Activated naive CD4-positive, alpha-beta T cell treated with anti-CD3 and anti-CD28 coated beads for 36 hours (primary cell): ENCODE data around the gene ENAH. TPM values are rescaled to one million over a fixed set of nuclear protein-coding genes. Genes with fewer than 3 reads are reported as not detected.
"Not testable (repeated sequence)": the region's sequence is repeated elsewhere in the genome, so short reads cannot be mapped to it uniquely, and the experiment has no call there.

Experiments used
- CTCF ChIA-PET: fragments of 350-600 bp; sonication (Branson Sonifier 250); formaldehyde crosslinking; loops from one replicate; lab custom pipeline; 2021; ENCODE audit warnings: antibody characterized with exemption; lab: Charles Lee
- DNase-seq: peaks from one replicate; pipeline ENCODE4 v3.0.0-alpha.2; 2020
- H3K27ac Mint-ChIP-seq: one replicate; pipeline ENCODE4 v1.8.0; 2021; ENCODE audit warnings: mild to moderate bottlenecking, mixed read lengths
- H3K27me3 Mint-ChIP-seq: one replicate; pipeline ENCODE4 v1.8.0; 2021; ENCODE audit warnings: low read depth, mixed read lengths
- H3K36me3 Mint-ChIP-seq: one replicate; pipeline ENCODE4 v1.8.0; 2021; ENCODE audit warnings: low read depth, mixed read lengths
- H3K4me1 Mint-ChIP-seq: one replicate; pipeline ENCODE4 v1.8.0; 2021; ENCODE audit warnings: low read depth, mixed read lengths
- H3K4me3 Mint-ChIP-seq: one replicate; pipeline ENCODE4 v1.8.0; 2021; ENCODE audit warnings: mild to moderate bottlenecking, moderate library complexity, mixed read lengths
- H3K9me3 Mint-ChIP-seq: one replicate; pipeline ENCODE4 v1.8.0; 2021; ENCODE audit warnings: mixed read lengths
- intact Hi-C: fragments of 100-400 bp; cut with micrococcal nuclease; formaldehyde crosslinking; loops from one replicate; pipeline ENCODE4 v1.15.1; 2023
- total RNA-seq, 2 experiments: library from RNA; stranded (reverse); gene quantifications; one replicate each; pipeline ENCODE4 v1.2.3, GENCODE V29; 2021

ENAH gene
- total RNA-seq, 2 experiments from 2014 or later, result 0.91 to 2.0 TPM

- H3K27me3 Mint-ChIP-seq, result peaks cover 2% of the 10 kb centered on the region
- H3K4me3 Mint-ChIP-seq, result no peak overlapping the region
- H3K27ac Mint-ChIP-seq, result no peak overlapping the region
- no peaks in the 10 kb centered on the region for H3K36me3 Mint-ChIP-seq
- no peaks in the 10 kb centered on the region for H3K9me3 Mint-ChIP-seq
- no peaks in the 10 kb centered on the region for H3K4me1 Mint-ChIP-seq
- no peak for DNase-seq
- CTCF ChIA-PET, result no interaction called here
- intact Hi-C loops, result no loop called here
Measured at GRCh38 chr1:225635649-225636048, 17.3 kb downstream of the ENAH start.

GRCh38 chr1:225632836-225633235, 20.1 kb downstream of the ENAH start:
- H3K9me3 Mint-ChIP-seq, H3K36me3 Mint-ChIP-seq, H3K4me1 Mint-ChIP-seq, intact Hi-C loops, H3K27ac Mint-ChIP-seq, H3K4me3 Mint-ChIP-seq, DNase-seq, H3K27me3 Mint-ChIP-seq: not testable (repeated sequence)
- CTCF ChIA-PET, result interaction anchor here (0.7 kb wide), 1 partner anchor 151 kb away, joined by 3 read pairs; no protein-coding TSS in a partner anchor

- H3K4me1 Mint-ChIP-seq, result no peaks in the 10 kb centered on the region
- intact Hi-C loops, result no loop called here
- H3K36me3 Mint-ChIP-seq, result no peaks in the 10 kb centered on the region
- CTCF ChIA-PET, result no interaction called here
- no peaks in the 10 kb centered on the region for H3K9me3 Mint-ChIP-seq
- H3K4me3 Mint-ChIP-seq, result no peak overlapping the region
- no peak for DNase-seq
- peaks cover 12% of the 10 kb centered on the region for H3K27me3 Mint-ChIP-seq
- H3K27ac Mint-ChIP-seq, result no peak overlapping the region
Measured at GRCh38 chr1:225631021-225631663, 21.8 kb downstream of the ENAH start.

GRCh38 chr1:225629483-225629882, 23.4 kb downstream of the ENAH start:
- Mint-ChIP-seq H3K9me3 (no peaks in the 10 kb centered on the region), H3K27me3 (peaks cover 12% of the 10 kb centered on the region), H3K36me3 (no peaks in the 10 kb centered on the region), H3K4me3 (no peak overlapping the region), H3K4me1 (no peaks in the 10 kb centered on the region), H3K27ac (no peak overlapping the region)
- intact Hi-C loops, result no loop called here
- DNase-seq, result no peak
- CTCF ChIA-PET, result no interaction called here

GRCh38 chr1:225628794-225629193, 24.1 kb downstream of the ENAH start:
- DNase-seq, intact Hi-C loops, H3K27ac Mint-ChIP-seq, CTCF ChIA-PET, H3K4me3 Mint-ChIP-seq, H3K4me1 Mint-ChIP-seq, H3K36me3 Mint-ChIP-seq, H3K9me3 Mint-ChIP-seq: not testable (repeated sequence)
- H3K27me3 Mint-ChIP-seq, result peaks cover 12% of the 10 kb centered on the region

- Mint-ChIP-seq H3K9me3 (no peaks in the 10 kb centered on the region), H3K4me1 (no peaks in the 10 kb centered on the region), H3K27me3 (peaks cover 12% of the 10 kb centered on the region), H3K4me3 (no peak overlapping the region), H3K36me3 (no peaks in the 10 kb centered on the region), H3K27ac (no peak overlapping the region)
- CTCF ChIA-PET, result interaction anchor here (0.7 kb wide), 1 partner anchor 18 kb away, joined by 3 read pairs; no protein-coding TSS in a partner anchor
- no peak for DNase-seq
- intact Hi-C loops, result no loop called here
Measured at GRCh38 chr1:225627304-225627947, 25.5 kb downstream of the ENAH start.

GRCh38 chr1:225626698-225627097, 26.2 kb downstream of the ENAH start:
- no peaks in the 10 kb centered on the region for H3K36me3 Mint-ChIP-seq
- H3K4me3 Mint-ChIP-seq, result no peak overlapping the region
- CTCF ChIA-PET, result no interaction called here
- no peak overlapping the region for H3K27ac Mint-ChIP-seq
- H3K9me3 Mint-ChIP-seq, result no peaks in the 10 kb centered on the region
- peaks cover 12% of the 10 kb centered on the region for H3K27me3 Mint-ChIP-seq
- intact Hi-C loops, result no loop called here
- H3K4me1 Mint-ChIP-seq, result no peaks in the 10 kb centered on the region
- DNase-seq, result no peak

GRCh38 chr1:225617956-225618355, 35.0 kb downstream of the ENAH start:
- H3K9me3 Mint-ChIP-seq, result no peaks in the 10 kb centered on the region
- CTCF ChIA-PET, result no interaction called here
- H3K4me1 Mint-ChIP-seq, result no peaks in the 10 kb centered on the region
- H3K27me3 Mint-ChIP-seq, result no peaks in the 10 kb centered on the region
- intact Hi-C loops, result no loop called here
- H3K27ac Mint-ChIP-seq, result no peak overlapping the region
- H3K4me3 Mint-ChIP-seq, result no peak overlapping the region
- no peaks in the 10 kb centered on the region for H3K36me3 Mint-ChIP-seq
- DNase-seq, result no peak

- no peak for DNase-seq
- Mint-ChIP-seq H3K9me3 (no peaks in the 10 kb centered on the region), H3K27ac (no peak overlapping the region), H3K27me3 (no peaks in the 10 kb centered on the region), H3K36me3 (no peaks in the 10 kb centered on the region), H3K4me3 (no peak overlapping the region), H3K4me1 (no peaks in the 10 kb centered on the region)
- intact Hi-C loops, result no loop called here
- CTCF ChIA-PET, result no interaction called here
Measured at GRCh38 chr1:225617479-225617878, 35.4 kb downstream of the ENAH start.

GRCh38 chr1:225615403-225615790, 37.5 kb downstream of the ENAH start:
- DNase-seq, H3K27me3 Mint-ChIP-seq, H3K4me1 Mint-ChIP-seq, H3K27ac Mint-ChIP-seq, H3K9me3 Mint-ChIP-seq, intact Hi-C loops, H3K36me3 Mint-ChIP-seq, H3K4me3 Mint-ChIP-seq, CTCF ChIA-PET: not testable (repeated sequence)

- Mint-ChIP-seq H3K9me3 (no peaks in the 10 kb centered on the region), H3K27me3 (no peaks in the 10 kb centered on the region), H3K36me3 (no peaks in the 10 kb centered on the region), H3K4me1 (no peaks in the 10 kb centered on the region), H3K4me3 (no peak overlapping the region), H3K27ac (no peak overlapping the region)
- intact Hi-C loops, result no loop called here
- CTCF ChIA-PET, result interaction anchor here (0.6 kb wide), 1 partner anchor 53 kb away, joined by 3 read pairs; no protein-coding TSS in a partner anchor
- DNase-seq, result no peak
Measured at GRCh38 chr1:225613006-225613405, 39.9 kb downstream of the ENAH start.

- Mint-ChIP-seq H3K4me3 (no peak overlapping the region), H3K4me1 (no peaks in the 10 kb centered on the region)
- CTCF ChIA-PET, result no interaction called here
Measured at GRCh38 chr1:225612287-225612686, 40.6 kb downstream of the ENAH start.

GRCh38 chr1:225611537-225612223, 41.2 kb downstream of the ENAH start:
- CTCF ChIA-PET, result no interaction called here
- Mint-ChIP-seq H3K9me3 (no peaks in the 10 kb centered on the region), H3K27me3 (no peaks in the 10 kb centered on the region), H3K27ac (no peak overlapping the region), H3K4me1 (no peaks in the 10 kb centered on the region), H3K36me3 (no peaks in the 10 kb centered on the region), H3K4me3 (no peak overlapping the region)
- no peak for DNase-seq
- intact Hi-C loops, result no loop called here

More at GRCh38 chr1:225612287-225612686, 40.6 kb downstream of the ENAH start:
- intact Hi-C loops, result no loop called here
- Mint-ChIP-seq H3K36me3 (no peaks in the 10 kb centered on the region), H3K27ac (no peak overlapping the region), H3K9me3 (no peaks in the 10 kb centered on the region), H3K27me3 (no peaks in the 10 kb centered on the region)
- no peak for DNase-seq
